ENCODE measurements around the gene FAM161B. TPM values are rescaled to one million over a fixed set of nuclear protein-coding genes. Genes with fewer than 3 reads are reported as not detected.

FAM161B gene
- total RNA-seq, 2 donors from 2014 or later = 2.3 to 3.2 TPM

- Histone ChIP-seq H3K36me3 (peaks cover 3% of the 10 kb centered on the region), H3K4me3 (peak within 1 kb of the TSS; percentile 89 to 92), H3K27me3 (no peaks in the 10 kb centered on the region), H3K9me3 (no peaks in the 10 kb centered on the region), H3K4me1 (peaks cover 0 to 26% of the 10 kb centered on the region in 2 donors), H3K27ac (peak within 1 kb of the TSS; percentile 93 to 96)
- DNase-seq (ENCODE audit: low spot score) = peak; percentile 96
- peak in 1 of 2 donors; percentile 20 for TF ChIP-seq CTCF (IDR thresholded peaks at IDR 0.05)
Measured at GRCh38 chr14:73886449-73887317, 63.2 kb downstream of the FAM161B start, which contains the start of gene ZNF410. Gene ZNF410 (plus strand): TSS chr14:73886859. CDS start chr14:73892176, 5,317 bp downstream.

- H3K4me3 ChIP-seq = no peak overlapping the region
- peaks cover 0 to 26% of the 10 kb centered on the region in 2 donors for H3K4me1 ChIP-seq
- H3K9me3 ChIP-seq = no peaks in the 10 kb centered on the region
- peaks cover 3% of the 10 kb centered on the region for H3K36me3 ChIP-seq
- H3K27me3 ChIP-seq = no peaks in the 10 kb centered on the region
- H3K27ac ChIP-seq = no peak overlapping the region
- TF ChIP-seq CTCF (IDR thresholded peaks at IDR 0.05) = no peak
- DNase-seq (ENCODE audit: low spot score) = no peak
Measured at GRCh38 chr14:73884438-73885190, 65.3 kb downstream of the FAM161B start.

Other genes starting within 250 kb of the FAM161B start
- gene PNMA1, start 235.7 kb downstream of the FAM161B start, total RNA-seq = 10 to 100 TPM; 17.1 to 18.3 TPM
- 10 to 100 TPM; 15.9 to 25.0 TPM for gene PTGR2, start 98.3 kb downstream of the FAM161B start, total RNA-seq
- 10 to 100 TPM; 16.2 to 23.4 TPM for gene ZNF410, start 63.2 kb downstream of the FAM161B start, total RNA-seq
- 10 to 100 TPM; 34.2 to 64.9 TPM for gene COQ6, start 208 bp upstream of the FAM161B start, total RNA-seq
- 1 to 10 TPM; 4.8 to 5.8 TPM for gene ENTPD5, start 69.2 kb upstream of the FAM161B start, total RNA-seq
- gene BBOF1, start 69.3 kb upstream of the FAM161B start, total RNA-seq = 1 to 10 TPM; 3.3 to 5.7 TPM
- gene ALDH6A1, start 134.4 kb upstream of the FAM161B start, total RNA-seq = 10 to 100 TPM; 28.8 to 37.2 TPM
- gene LIN52, start 134.9 kb upstream of the FAM161B start, total RNA-seq = 1 to 10 TPM; 7.1 to 7.4 TPM

Measured in right atrium auricular region (tissue), 2 donors.